Measurements from ENCODE around the gene JAK1. TPM values are rescaled to one million over a fixed set of nuclear protein-coding genes. Genes with fewer than 3 reads are reported as not detected.

JAK1 gene
- 82.2 and 105 TPM in 2 replicates for total RNA-seq (2011; cell fraction: chromatin; rRNA removed; ENCODE audit: low replicate concordance)
- 37.4 and 43.0 TPM in 2 replicates for total RNA-seq (2011; cell fraction: nucleolus; rRNA removed)
- total RNA-seq (2011; cell fraction: nucleoplasm; rRNA removed) = 62.0 and 66.7 TPM in 2 replicates
- total RNA-seq (2014; rRNA removed) = 27.1 and 28.2 TPM in 2 replicates
- total RNA-seq (2014; rRNA removed; fragmentation: Illumina TruSeq; extraction: Trizol) = 42.5 and 46.8 TPM in 2 replicates
- total RNA-seq (2015; rRNA removed; fragmentation: Illumina TruSeq; extraction: Trizol) = 40.6 and 43.4 TPM in 2 replicates
- total RNA-seq (2021) = 43.0 TPM in 2 replicates
- 32.0 and 43.9 TPM in 2 replicates for polyA plus RNA-seq (2011; rRNA removed)
- polyA plus RNA-seq (2011; cell fraction: cytosol; rRNA removed) = 21.9 and 26.6 TPM in 2 replicates
- polyA plus RNA-seq (2011; cell fraction: nucleus; rRNA removed) = 88.9 and 89.1 TPM in 2 replicates
- 29.9 and 45.8 TPM in 2 replicates for polyA plus RNA-seq (2012)
- polyA plus RNA-seq (2014; fragmentation: Illumina TruSeq; extraction: Trizol) = 37.3 and 44.1 TPM in 2 replicates
- polyA plus RNA-seq (2014; fragmentation: Nextera tagmentation; extraction: Ambion mirVana) = 10 to 100 TPM in 1 of 2 experiments, 1 to 10 TPM in 1; 9.7 to 13.0 TPM
- polyA plus RNA-seq (2014; rRNA removed) = 23.0 and 28.3 TPM in 2 replicates
- polyA minus RNA-seq (2011; rRNA and poly(A)+ RNA removed) = 56.4 and 60.1 TPM in 2 replicates
- polyA minus RNA-seq (2011; cell fraction: cytosol; rRNA and poly(A)+ RNA removed) = 38.3 and 41.6 TPM in 2 replicates
- polyA minus RNA-seq (2011; cell fraction: nucleus; rRNA and poly(A)+ RNA removed) = 46.7 and 70.9 TPM in 2 replicates
- Bru-seq, nascent RNA = percentile 77 among the genes with signal in this experiment
- BruChase-seq, experiment 1, labeled RNA remaining after a 2-hour chase = percentile 77 among the genes with signal in this experiment
- percentile 76 among the genes with signal in this experiment for BruChase-seq, experiment 2, labeled RNA remaining after a 6-hour chase
- long read RNA-seq, experiment 1, full-length matches to known transcripts = 34 of 139 reads
- long read RNA-seq, experiment 1, partial matches to known transcripts = 91 of 139 reads
- long read RNA-seq, experiment 1, other reads (novel, unspliced or antisense) = 14 of 139 reads
- long read RNA-seq, experiment 2, partial matches to known transcripts = 15 of 48 reads
- long read RNA-seq, experiment 2, other reads (novel, unspliced or antisense) = 33 of 48 reads
- long read RNA-seq, experiment 3, full-length matches to known transcripts = 2 of 31 reads
- long read RNA-seq, experiment 3, partial matches to known transcripts = 27 of 31 reads
- long read RNA-seq, experiment 3, other reads (novel, unspliced or antisense) = 2 of 31 reads

GRCh38 chr1:64966158-64966971, at the start of gene JAK1:
JAK1 (minus strand) TSS chr1:64966549; CDS start chr1:64886264, 80,285 bp downstream.
- H3K4me1 ChIP-seq (replicated peaks in 1 of 2; ENCODE audit: control insufficient read depth in 2 of 2, insufficient read depth in 2 of 2, low read length in 2 of 2) = peaks cover 4 to 22% of the 10 kb centered on the region in 2 experiments
- intact Hi-C loops (cut with micrococcal nuclease) (loop anchor here (5.0 to 10.0 kb wide), 4 partner anchors 49 to 282 kb away; partner anchors contain the start of gene RAVER2), in situ Hi-C loops (cut with MboI) (no loop called here)
- peak within 1 kb of the TSS; percentile 84 for H3K4me2 ChIP-seq (ENCODE audit: insufficient read depth, low read length)
- WGBS (ENCODE audit: insufficient coverage, low coverage, missing lambda C conversion rate) = 1% methylated on average over 50 of the region's 100 CpGs
- H3K79me2 ChIP-seq (ENCODE audit: control insufficient read depth, insufficient read depth, low read length) = peaks cover 49% of the 10 kb centered on the region
- no peaks in the 10 kb centered on the region; the same call in 2 of the 3 replicates for H3K36me3 ChIP-seq (ENCODE audit: control insufficient read depth, insufficient read depth, low read length)
- POLR2A ChIA-PET = interaction anchor here (0.6 to 2.2 kb wide), 16 partner anchors 9 to 366 kb away, joined by 3 to 9 read pairs (median 3); no protein-coding TSS in a partner anchor
- no peaks in the 10 kb centered on the region for H3K9me1 ChIP-seq (ENCODE audit: control insufficient read depth, insufficient read depth, low read length)
- peak within 1 kb of the TSS; percentile 97 for H2AFZ ChIP-seq (ENCODE audit: low read depth, low read length)
- peaks cover 8% of the 10 kb centered on the region; the same call in 1 of the 2 replicates for H4K20me1 ChIP-seq (replicated peaks; ENCODE audit: control insufficient read depth, insufficient read depth, low read length)
- H3K9ac ChIP-seq (ENCODE audit: insufficient read depth in 1 of 2, low read depth in 2 of 2, low read length in 2 of 2) = peak within 1 kb of the TSS; percentile 78 to 94
- no peaks in the 10 kb centered on the region for H3K9me3 ChIP-seq (replicated peaks; ENCODE audit: control insufficient read depth, insufficient read depth, low read depth, low read length)
- BruUV-seq (replicated peaks) = no TSS peak
- FAIRE-seq (no peak), ATAC-seq (peak; percentile 91), DNase-seq (ENCODE audit: extremely low read depth in 1 of 4, low spot score in 3 of 4) (peak; percentile 89 to 99 (median 98))
- peak within 1 kb of the TSS; percentile 87 for H3K4me3 ChIP-seq
- peak within 1 kb of the TSS; percentile 84 for H3K27ac ChIP-seq (ENCODE audit: extremely low read depth, low read depth, low read length)
- H3K27me3 ChIP-seq (ENCODE audit: control insufficient read depth in 2 of 2, insufficient read depth in 2 of 2, low read length in 2 of 2) = no peaks in the 10 kb centered on the region
- CTCF ChIA-PET (ENCODE audit: low intra/inter-chr PET ratio) = no interaction called here
- TF ChIP-seq CTBP1 (IDR thresholded peaks at IDR 0.05; ENCODE audit: borderline replicate concordance) (peak; percentile 65), GABPA (tag; conservative IDR thresholded peaks at IDR 0.05; ENCODE audit: low read depth) (peak; percentile 64), E2F1 (CRISPR knock-in tag; IDR thresholded peaks at IDR 0.05) (no peak), HEY1 (CRISPR knock-in tag; IDR thresholded peaks at IDR 0.05; ENCODE audit: borderline replicate concordance) (no peak), ATF6 (CRISPR knock-in tag; IDR thresholded peaks at IDR 0.05) (no peak), LARP7 (IDR thresholded peaks at IDR 0.05) (no peak), LCOR (CRISPR knock-in tag; IDR thresholded peaks at IDR 0.05) (no peak), FOSL1 (tag; conservative IDR thresholded peaks at IDR 0.05) (0 out of 2 replicates have a peak, but pooled peaks have one; percentile 15), HCFC1 (IDR thresholded peaks at IDR 0.05; ENCODE audit: low read depth, low read length) (peak; percentile 37)
- TF ChIP-seq, protein P1, sequence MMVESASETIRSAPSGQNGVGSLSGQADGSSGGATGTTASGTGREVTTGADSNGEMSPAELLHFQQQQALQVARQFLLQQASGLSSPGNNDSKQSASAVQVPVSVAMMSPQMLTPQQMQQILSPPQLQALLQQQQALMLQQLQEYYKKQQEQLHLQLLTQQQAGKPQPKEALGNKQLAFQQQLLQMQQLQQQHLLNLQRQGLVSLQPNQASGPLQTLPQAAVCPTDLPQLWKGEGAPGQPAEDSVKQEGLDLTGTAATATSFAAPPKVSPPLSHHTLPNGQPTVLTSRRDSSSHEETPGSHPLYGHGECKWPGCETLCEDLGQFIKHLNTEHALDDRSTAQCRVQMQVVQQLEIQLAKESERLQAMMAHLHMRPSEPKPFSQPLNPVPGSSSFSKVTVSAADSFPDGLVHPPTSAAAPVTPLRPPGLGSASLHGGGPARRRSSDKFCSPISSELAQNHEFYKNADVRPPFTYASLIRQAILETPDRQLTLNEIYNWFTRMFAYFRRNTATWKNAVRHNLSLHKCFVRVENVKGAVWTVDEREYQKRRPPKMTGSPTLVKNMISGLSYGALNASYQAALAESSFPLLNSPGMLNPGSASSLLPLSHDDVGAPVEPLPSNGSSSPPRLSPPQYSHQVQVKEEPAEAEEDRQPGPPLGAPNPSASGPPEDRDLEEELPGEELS (CRISPR knock-in tag; IDR thresholded peaks at IDR 0.05; ENCODE audit: borderline replicate concordance) = no peak

Data from K562 (cell line).